ENCODE data around the gene ZNF579. TPM values are rescaled to one million over a fixed set of nuclear protein-coding genes. Genes with fewer than 3 reads are reported as not detected.

ZNF579 gene
- total and polyA plus RNA-seq, 2 of the 13 experiments (the other 11 are each of a cell fraction or from before 2014, with no cell fraction given) = 2.1 to 2.9 TPM

- TF ChIP-seq DNMT3B (CRISPR knock-in tag; conservative IDR thresholded peaks at IDR 0.05) (0 out of 2 replicates have a peak, but pooled peaks have one; percentile 4), RBAK (CRISPR knock-in tag; IDR thresholded peaks at IDR 0.05) (no peak), ZNF703 (CRISPR knock-in tag; IDR thresholded peaks at IDR 0.05; ENCODE audit: borderline replicate concordance) (no peak), ZNF20 (CRISPR knock-in tag; IDR thresholded peaks at IDR 0.05) (0 out of 2 replicates have a peak, but pooled peaks have one; percentile 6), HOXD1 (CRISPR knock-in tag; IDR thresholded peaks at IDR 0.05) (0 out of 2 replicates have a peak, but pooled peaks have one; percentile 53), ZHX2 (IDR thresholded peaks at IDR 0.05; ENCODE audit: low read depth) (0 out of 2 replicates have a peak, but pooled peaks have one; percentile 47), ZHX2 (CRISPR knock-in tag; IDR thresholded peaks at IDR 0.05; ENCODE audit: borderline replicate concordance) (no peak), EP300 (IDR thresholded peaks at IDR 0.05; ENCODE audit: low read depth in 2 of 2, low read length in 2 of 2) (peak in 1 of 2 experiments; percentile 29; a peak in 1 of 4 replicates), EP300 (CRISPR knock-in tag; IDR thresholded peaks at IDR 0.05; ENCODE audit: borderline replicate concordance) (no peak), POLR2AphosphoS5 (IDR thresholded peaks at IDR 0.05; ENCODE audit: low read depth, low read length) (peak; percentile 33; the same call in 1 of the 2 replicates), BCLAF1 (IDR thresholded peaks at IDR 0.05) (no peak), PBX3 (CRISPR knock-in tag; IDR thresholded peaks at IDR 0.05; ENCODE audit: borderline replicate concordance) (no peak), FOXA3 (CRISPR knock-in tag; IDR thresholded peaks at IDR 0.05) (0 out of 2 replicates have a peak, but pooled peaks have one; percentile 18), RAD51 (IDR thresholded peaks at IDR 0.05; ENCODE audit: borderline replicate concordance) (no peak), REPIN1 (CRISPR knock-in tag; IDR thresholded peaks at IDR 0.05; ENCODE audit: borderline replicate concordance, low read depth) (0 out of 2 replicates have a peak, but pooled peaks have one; percentile 45), PCBP1 (IDR thresholded peaks at IDR 0.05; ENCODE audit: borderline replicate concordance, low read depth, low read length) (peak; percentile 89), ZFY (CRISPR knock-in tag; IDR thresholded peaks at IDR 0.05) (peak; percentile 70), SIN3B (IDR thresholded peaks at IDR 0.05; ENCODE audit: low read length) (no peak)
- TF ChIP-seq, protein P1, sequence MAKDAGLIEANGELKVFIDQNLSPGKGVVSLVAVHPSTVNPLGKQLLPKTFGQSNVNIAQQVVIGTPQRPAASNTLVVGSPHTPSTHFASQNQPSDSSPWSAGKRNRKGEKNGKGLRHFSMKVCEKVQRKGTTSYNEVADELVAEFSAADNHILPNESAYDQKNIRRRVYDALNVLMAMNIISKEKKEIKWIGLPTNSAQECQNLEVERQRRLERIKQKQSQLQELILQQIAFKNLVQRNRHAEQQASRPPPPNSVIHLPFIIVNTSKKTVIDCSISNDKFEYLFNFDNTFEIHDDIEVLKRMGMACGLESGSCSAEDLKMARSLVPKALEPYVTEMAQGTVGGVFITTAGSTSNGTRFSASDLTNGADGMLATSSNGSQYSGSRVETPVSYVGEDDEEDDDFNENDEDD (CRISPR knock-in tag; IDR thresholded peaks at IDR 0.05; ENCODE audit: borderline replicate concordance) = no peak; the same call in 1 of the 2 replicates
Observed at GRCh38 chr19:55580628-55581144, at the start of gene ZNF579 (continued).
